ENCODE results near the gene TM9SF1. TPM values are rescaled to one million over a fixed set of nuclear protein-coding genes. Genes with fewer than 3 reads are reported as not detected.

The TM9SF1 gene
- total and polyA plus RNA-seq, 2 of the 13 experiments (the other 11 are each of a cell fraction or from before 2014, with no cell fraction given) = 83.2 to 110 TPM

GRCh38 chr14:24198814-24199524 is 3.7 kb upstream of the TM9SF1 start (continued):
- TF ChIP-seq ZNF589 (CRISPR knock-in tag; conservative IDR thresholded peaks at IDR 0.05) (no peak), ZSCAN30 (CRISPR knock-in tag; IDR thresholded peaks at IDR 0.05) (no peak), ZNF597 (CRISPR knock-in tag; IDR thresholded peaks at IDR 0.05) (no peak), ZBTB25 (CRISPR knock-in tag; IDR thresholded peaks at IDR 0.05) (no peak), TP53 (CRISPR knock-in tag; conservative IDR thresholded peaks at IDR 0.05) (no peak), KAT7 (CRISPR knock-in tag; IDR thresholded peaks at IDR 0.05; ENCODE audit: borderline replicate concordance) (0 out of 2 replicates have a peak, but pooled peaks have one; percentile 31), ZNF296 (CRISPR knock-in tag; conservative IDR thresholded peaks at IDR 0.05) (no peak), CEBPZ (IDR thresholded peaks at IDR 0.05; ENCODE audit: low read length) (no peak), ZFP36L1 (CRISPR knock-in tag; IDR thresholded peaks at IDR 0.05) (no peak), GATAD2A (CRISPR knock-in tag; IDR thresholded peaks at IDR 0.05) (peak; percentile 43), SOX6 (IDR thresholded peaks at IDR 0.05) (no peak), SOX6 (CRISPR knock-in tag; IDR thresholded peaks at IDR 0.05) (no peak), ZHX1 (CRISPR knock-in tag; IDR thresholded peaks at IDR 0.05; ENCODE audit: low read depth) (no peak), ATF5 (CRISPR knock-in tag; IDR thresholded peaks at IDR 0.05; ENCODE audit: low read depth) (no peak), SNAPC5 (CRISPR knock-in tag; IDR thresholded peaks at IDR 0.05; ENCODE audit: borderline replicate concordance) (no peak), MAFG (CRISPR knock-in tag; IDR thresholded peaks at IDR 0.05) (no peak)
